Loucy (cell line): ENCODE results near the gene DACT2.

Experiments used
- CTCF ChIP-seq: fragments of 200-600 bp; sonication (generic); conservative IDR thresholded peaks from 2 replicates; pipeline ENCODE4 v1.5.1; 2014; ENCODE audit warnings: mild to moderate bottlenecking, antibody characterized with exemption, low read length
- EZH2phosphoT487 ChIP-seq: fragments of 200-600 bp; IDR thresholded peaks from 2 replicates; pipeline ENCODE4 v1.6.1; 2018; ENCODE audit warnings: antibody characterized with exemption, mild to moderate bottlenecking, moderate library complexity, borderline replicate concordance

GRCh38 chr6:168282985-168283685 is 36.4 kb downstream of the DACT2 start:
- TF ChIP-seq CTCF (no peak), EZH2phosphoT487 (no peak)
